Measurements from ENCODE around the gene ORAI3. TPM values are rescaled to one million over a fixed set of nuclear protein-coding genes. Genes with fewer than 3 reads are reported as not detected.

The ORAI3 gene
- total and polyA plus RNA-seq, 11 donors: 8.1 to 28.9 (median 11.3) TPM

- Histone ChIP-seq H3K36me3 (peaks cover 0 to 5% (median 0%) of the 10 kb centered on the region in 9 donors), H3K4me3 (peak overlapping the region in 11 of 12 donors; percentile 34 to 80 (median 63)), H3K27ac (peak overlapping the region in 11 of 12 donors; percentile 59 to 98 (median 94)), H3K27me3 (no peaks in the 10 kb centered on the region), H3K9me3 (no peaks in the 10 kb centered on the region), H3K4me1 (peaks cover 0 to 22% (median 9%) of the 10 kb centered on the region in 12 donors)
- no peak for DNase-seq
- no peak for TF ChIP-seq CTCF (IDR thresholded peaks at IDR 0.05)
- TF ChIP-seq POLR2A (IDR thresholded peaks at IDR 0.05): no peak
- intact Hi-C loops (cut with DNase I): loop anchor here in 9 of 10 donors (1.0 to 5.0 kb wide), 5 partner anchors 47 to 264 kb away; partner anchors contain the start of gene FBRS (in 1 of the 9)
- no peak for ATAC-seq
- WGBS, 4 donors: 30% methylated on average over 6 of the region's 6 CpGs
Measured at GRCh38 chr16:30921459-30921747, 27.5 kb upstream of the ORAI3 start.

GRCh38 chr16:30921748-30922419 lies 27.0 kb upstream of the ORAI3 start:
- Histone ChIP-seq H3K9me3 (no peaks in the 10 kb centered on the region), H3K4me3 (peak overlapping the region; percentile 12 to 80 (median 63)), H3K27ac (peak overlapping the region; percentile 59 to 98 (median 93)), H3K27me3 (no peaks in the 10 kb centered on the region), H3K4me1 (peaks cover 0 to 22% (median 9%) of the 10 kb centered on the region in 12 donors), H3K36me3 (peaks cover 0 to 5% (median 0%) of the 10 kb centered on the region in 9 donors)
- peak; percentile 71 to 97 (median 89) for TF ChIP-seq CTCF (IDR thresholded peaks at IDR 0.05)
- no peak for TF ChIP-seq POLR2A (IDR thresholded peaks at IDR 0.05)
- DNase-seq: peak; percentile 89 to 91 (median 90)
- intact Hi-C loops (cut with DNase I): loop anchor here (1.0 to 5.0 kb wide), 10 partner anchors 20 to 265 kb away; partner anchors contain the start of genes FBRS (in 2 of the 10), CTF1 (in 1 of the 10) and SRCAP (in 1 of the 10)
- WGBS, 4 donors: 0 to 1% (median 0%) methylated on average over 24 to 37 of the region's 37 CpGs
- peak; percentile 3 to 24 (median 16) for ATAC-seq

GRCh38 chr16:30922420-30922959 lies 26.4 kb upstream of the ORAI3 start:
- intact Hi-C loops (cut with DNase I): loop anchor here in 5 of 10 donors (1.0 to 5.0 kb wide), 9 partner anchors 20 to 265 kb away; partner anchors contain the start of genes FBRS (in 2 of the 5), CTF1 (in 1 of the 5) and SRCAP (in 1 of the 5)
- Histone ChIP-seq H3K4me1 (peaks cover 0 to 23% (median 9%) of the 10 kb centered on the region in 12 donors), H3K27me3 (no peaks in the 10 kb centered on the region), H3K4me3 (peak overlapping the region; percentile 36 to 80 (median 64)), H3K27ac (peak overlapping the region; percentile 74 to 98 (median 94)), H3K9me3 (no peaks in the 10 kb centered on the region), H3K36me3 (peaks cover 0 to 5% (median 0%) of the 10 kb centered on the region in 9 donors)
- 0% methylated on average over 41 to 42 of the region's 42 CpGs for WGBS, 4 donors
- TF ChIP-seq CTCF (IDR thresholded peaks at IDR 0.05): no peak
- DNase-seq (peak; percentile 99 to 100 (median 100)), ATAC-seq (peak; percentile 84 to 89 (median 88))

DNA sequence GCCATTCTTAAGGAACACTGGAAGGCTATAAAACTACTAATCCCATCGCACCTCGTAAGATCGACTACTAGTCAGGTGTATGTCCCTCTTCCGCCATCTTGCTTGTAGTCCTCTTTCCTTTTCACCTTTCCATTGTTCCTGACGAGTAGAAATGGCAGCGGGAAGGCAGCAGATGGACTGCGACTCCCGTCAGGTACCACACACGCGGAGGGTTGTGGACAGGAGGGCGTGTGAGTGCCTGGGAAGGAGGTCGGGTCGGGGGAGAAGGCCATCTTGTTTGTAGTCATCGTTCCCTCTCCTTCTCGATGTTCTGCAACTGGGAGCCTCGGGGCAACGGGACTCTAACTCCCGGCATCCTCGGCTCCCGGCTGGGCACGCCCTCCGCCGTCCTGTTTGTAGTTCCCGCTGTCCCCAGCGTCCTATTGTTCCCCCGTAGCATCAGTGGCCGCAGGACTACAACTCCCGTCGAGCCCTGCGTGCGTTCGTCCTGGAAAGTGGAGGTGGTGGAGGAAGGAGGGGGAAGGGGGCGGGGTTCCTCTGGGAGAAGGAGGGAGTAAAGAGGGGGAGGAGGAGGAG lies 25.8 kb upstream of the ORAI3 start:
- intact Hi-C loops (cut with DNase I): loop anchor here in 5 of 10 donors (1.0 to 5.0 kb wide), 9 partner anchors 21 to 266 kb away; partner anchors contain the start of genes FBRS (in 2 of the 5), CTF1 (in 1 of the 5) and SRCAP (in 1 of the 5)
- TF ChIP-seq CTCF (IDR thresholded peaks at IDR 0.05) (no peak), POLR2A (IDR thresholded peaks at IDR 0.05) (peak in 1 of 2 donors; percentile 23)
- peak overlapping the region; percentile 52 to 80 (median 66) for H3K4me3 ChIP-seq
- no peaks in the 10 kb centered on the region for H3K9me3 ChIP-seq
- peak overlapping the region; percentile 74 to 98 (median 94) for H3K27ac ChIP-seq
- peaks cover 0 to 28% (median 9%) of the 10 kb centered on the region in 12 donors for H3K4me1 ChIP-seq
- no peaks in the 10 kb centered on the region for H3K27me3 ChIP-seq
- ATAC-seq (peak; percentile 80 to 86 (median 84)), DNase-seq (peak; percentile 99 to 100 (median 100))
- 0 to 1% (median 1%) methylated on average over 22 to 33 of the region's 33 CpGs for whole genome bisulfite sequencing, 4 donors
- peaks cover 0 to 8% (median 0%) of the 10 kb centered on the region in 9 donors for H3K36me3 ChIP-seq
